Panc1 (cell line): ENCODE data around the gene PROM1. TPM values are rescaled to one million over a fixed set of nuclear protein-coding genes. Genes with fewer than 3 reads are reported as not detected.

Source experiments
- ATAC-seq: fragments of 200-7000 bp; cut with Tn5 transposase; 2 replicates; pipeline ENCODE4 v1.9.1; 2020; ENCODE audit warnings: mild to moderate bottlenecking, moderate library complexity
- BruUV-seq: library from RNA; stranded (reverse); fragments of 400-500 nt; replicated peaks from 2 replicates; lab custom pipeline; 2021; lab: Mats Ljungman, UMichigan
- CTCF ChIA-PET: fragments of 300-600 bp; sonication (Branson Sonifier 250); formaldehyde crosslinking; loops from one replicate; lab custom pipeline; 2022; ENCODE audit warnings: antibody characterized with exemption; lab: Charles Lee
- POLR2A ChIA-PET: fragments of 300-600 bp; sonication (Branson Sonifier 250); formaldehyde crosslinking; loops from one replicate; lab custom pipeline; 2022; ENCODE audit warnings: antibody characterized with exemption; lab: Charles Lee
- DNase-seq: peaks from one replicate; pipeline ENCODE4 v3.0.0-alpha.2; 2010; ENCODE audit warnings: low read depth, low spot score
- H3K27ac ChIP-seq: 2 replicates; pipeline ENCODE4 v1.5.1; 2011; ENCODE audit warnings: mild to moderate bottlenecking, low read length, inconsistent platforms
- H3K27me3 ChIP-seq: fragments of 200-500 bp; sonication (Bioruptor generic); 2 replicates; pipeline ENCODE4 v1.6.0; 2014; ENCODE audit warnings: low read length, inconsistent platforms; ENCODE audit not compliant: control insufficient read depth, insufficient read depth
- H3K36me3 ChIP-seq: fragments of 200-500 bp; sonication (Bioruptor generic); 2 replicates; pipeline ENCODE4 v1.5.1; 2014; ENCODE audit warnings: inconsistent platforms, mild to moderate bottlenecking, low read length, moderate library complexity; ENCODE audit not compliant: control insufficient read depth, insufficient read depth
- H3K4me1 ChIP-seq: 2 replicates; pipeline ENCODE4 v1.5.1; 2011; ENCODE audit warnings: inconsistent platforms, mild to moderate bottlenecking, low read length, moderate library complexity; ENCODE audit not compliant: control insufficient read depth, insufficient read depth
- H3K4me3 ChIP-seq, 2 experiments: 2 replicates each; pipeline ENCODE4 v1.5.1; 2011 to 2012; ENCODE audit warnings: low read depth in 2 of 2, low read length in 2 of 2, mild to moderate bottlenecking in 2 of 2, inconsistent platforms in 1 of 2, moderate library complexity in 1 of 2
- H3K9me3 ChIP-seq: fragments of 200-500 bp; sonication (Bioruptor generic); 2 replicates; pipeline ENCODE4 v1.5.1; 2014; ENCODE audit warnings: low read depth, mild to moderate bottlenecking, inconsistent platforms, low read length, moderate library complexity; ENCODE audit not compliant: control insufficient read depth, insufficient read depth
- CTCF ChIP-seq: fragments of 450-650 bp; IDR thresholded peaks from 2 replicates; pipeline ENCODE4 v1.5.1; 2017; ENCODE audit warnings: mild to moderate bottlenecking
- POLR2AphosphoS5 ChIP-seq: IDR thresholded peaks from 2 replicates; pipeline ENCODE4 v1.6.1; 2012; ENCODE audit warnings: mild to moderate bottlenecking, low read depth, low read length, moderate library complexity
- REST ChIP-seq, 2 experiments: IDR thresholded peaks; 2 replicates each; pipeline ENCODE4 v1.6.1; 2011 to 2012; ENCODE audit warnings: low read depth in 2 of 2, control low read depth in 1 of 2, low read length in 1 of 2, mild to moderate bottlenecking in 1 of 2, moderate library complexity in 1 of 2; ENCODE audit not compliant: insufficient read depth in 1 of 2
- SIN3A ChIP-seq: IDR thresholded peaks from 2 replicates; pipeline ENCODE4 v1.6.1; 2012; ENCODE audit warnings: low read depth, mild to moderate bottlenecking, low read length, moderate library complexity, borderline replicate concordance; ENCODE audit not compliant: insufficient read depth
- TCF7L2 ChIP-seq: IDR thresholded peaks from 2 replicates; pipeline ENCODE4 v1.6.1; 2011; ENCODE audit warnings: mild to moderate bottlenecking, low read depth, low read length, inconsistent platforms
- in situ Hi-C: cut with HindIII; loops from 2 replicates; pipeline ENCODE4 v1.10.0; 2016; ENCODE audit warnings: low sequenced_read_pairs, low pct_unique_long_range_greater_than_20kb
- intact Hi-C: fragments of 100-400 bp; cut with micrococcal nuclease; formaldehyde crosslinking; loops from one replicate; pipeline ENCODE4 v1.10.0; 2022; ENCODE audit not compliant: unreplicated experiment
- total RNA-seq: library from RNA; stranded (reverse); gene quantifications from one replicate; pipeline ENCODE4 v1.2.1, GENCODE V29; 2021; ENCODE audit not compliant: unreplicated experiment

PROM1 gene
- total RNA-seq, 1 experiment from 2014 or later = 0.18 TPM

GRCh38 chr4:16118090-16118489 lies 34.3 kb upstream of the PROM1 start:
- Histone ChIP-seq H3K27me3 (0 out of 2 replicates have a peak, but pooled peaks cover 2% of the 10 kb centered on the region), H3K27ac (no peak overlapping the region), H3K9me3 (no peaks in the 10 kb centered on the region), H3K4me3 (no peak overlapping the region), H3K36me3 (no peaks in the 10 kb centered on the region), H3K4me1 (no peaks in the 10 kb centered on the region)
- BruUV-seq = no TSS peak
- intact Hi-C loops = no loop called here
- ChIA-PET CTCF (no interaction called here), POLR2A (no interaction called here)
- no peak for ATAC-seq
- in situ Hi-C loops = no loop called here
- TF ChIP-seq TCF7L2 (no peak), POLR2AphosphoS5 (no peak), REST (IDR thresholded peaks at IDR 0.05; ENCODE audit: insufficient read depth in 1 of 2, low read depth in 2 of 2, low read length in 1 of 2) (no peak), SIN3A (no peak), CTCF (no peak)
- no peak for DNase-seq

- BruUV-seq = no TSS peak
- H3K4me3 ChIP-seq = no peak overlapping the region
- ChIA-PET POLR2A (no interaction called here), CTCF (no interaction called here)
- in situ Hi-C loops = no loop called here
- H3K4me1 ChIP-seq = no peaks in the 10 kb centered on the region
- H3K27ac ChIP-seq = no peak overlapping the region
- intact Hi-C loops = no loop called here
- no peaks in the 10 kb centered on the region for H3K9me3 ChIP-seq
- H3K27me3 ChIP-seq = 0 out of 2 replicates have a peak, but pooled peaks cover 2% of the 10 kb centered on the region
- no peak for TF ChIP-seq REST (IDR thresholded peaks at IDR 0.05; ENCODE audit: insufficient read depth in 1 of 2, low read depth in 2 of 2, low read length in 1 of 2)
- no peak for TF ChIP-seq SIN3A
- TF ChIP-seq POLR2AphosphoS5 = no peak
- TF ChIP-seq TCF7L2 = no peak
- no peaks in the 10 kb centered on the region for H3K36me3 ChIP-seq
- ATAC-seq = no peak
- no peak for DNase-seq
Measured at GRCh38 chr4:16117164-16117563, 33.3 kb upstream of the PROM1 start.
